Ovary (tissue), 3 donors: ENCODE results near the gene ACAP2.

Experiments used
- CTCF ChIP-seq, 3 donors: fragments of 450-650 bp in 2 of 3; fragments of 200-600 bp in 1 of 3; IDR thresholded peaks; one replicate each; pipeline versions ENCODE4 v1.5.1 to v1.8.0; 2016 to 2022; ENCODE audit warnings: antibody characterized with exemption in 3 of 3, mild to moderate bottlenecking in 1 of 3
- EP300 ChIP-seq: sonication (generic); formaldehyde crosslinking; IDR thresholded peaks from one replicate; pipeline ENCODE4 v1.6.1; 2017; ENCODE audit warnings: antibody characterized with exemption
- POLR2A ChIP-seq: fragments of 450-650 bp; IDR thresholded peaks from one replicate; pipeline ENCODE4 v1.6.1; 2017; ENCODE audit warnings: antibody characterized with exemption, mild to moderate bottlenecking, moderate library complexity
- donor health status: DM: no; HTN: no; CAD: no.

GRCh38 chr3:195255571-195256501 is 187.0 kb downstream of the ACAP2 start:
- TF ChIP-seq CTCF (IDR thresholded peaks at IDR 0.05): no peak
- TF ChIP-seq POLR2A: no peak
- no peak for TF ChIP-seq EP300
